HUES64 (cell line): ENCODE data around the gene ZNF740.
"Not testable (repeated sequence)": the region's sequence is repeated elsewhere in the genome, so short reads cannot be mapped to it uniquely, and the experiment has no call there.

Experiments used
- H3K27ac ChIP-seq: 2 replicates; pipeline ENCODE4 v1.7.0; 2013; ENCODE audit warnings: low read depth, low read length, inconsistent platforms
- H3K27me3 ChIP-seq: 2 replicates; pipeline ENCODE4 v1.6.1; 2013; ENCODE audit warnings: mild to moderate bottlenecking, low read length; ENCODE audit not compliant: insufficient read depth
- H3K36me3 ChIP-seq: 2 replicates; pipeline ENCODE4 v1.6.1; 2013; ENCODE audit warnings: mild to moderate bottlenecking, low read length; ENCODE audit not compliant: insufficient read depth
- H3K4me1 ChIP-seq: 2 replicates; pipeline ENCODE4 v1.6.1; 2013; ENCODE audit warnings: mild to moderate bottlenecking, low read length, moderate library complexity; ENCODE audit not compliant: insufficient read depth
- H3K4me3 ChIP-seq: 2 replicates; pipeline ENCODE4 v1.5.1; 2013; ENCODE audit warnings: mild to moderate bottlenecking, low read length, moderate library complexity
- H3K9ac ChIP-seq: 2 replicates; pipeline ENCODE4 v1.6.1; 2013; ENCODE audit warnings: mild to moderate bottlenecking, low read depth, low read length
- H3K9me3 ChIP-seq: 2 replicates; pipeline ENCODE4 v1.6.1; 2013; ENCODE audit warnings: low read depth, low read length; ENCODE audit not compliant: insufficient read depth
- WGBS: fragments of 150-250, 120-280 bp; methylation state at CpG from one replicate; pipeline ENCODE4 v1.1.7; 2013; ENCODE audit warnings: missing lambda C conversion rate; 5-methylcytosine and 5-hydroxymethylcytosine counted together

ZNF740 gene

DNA sequence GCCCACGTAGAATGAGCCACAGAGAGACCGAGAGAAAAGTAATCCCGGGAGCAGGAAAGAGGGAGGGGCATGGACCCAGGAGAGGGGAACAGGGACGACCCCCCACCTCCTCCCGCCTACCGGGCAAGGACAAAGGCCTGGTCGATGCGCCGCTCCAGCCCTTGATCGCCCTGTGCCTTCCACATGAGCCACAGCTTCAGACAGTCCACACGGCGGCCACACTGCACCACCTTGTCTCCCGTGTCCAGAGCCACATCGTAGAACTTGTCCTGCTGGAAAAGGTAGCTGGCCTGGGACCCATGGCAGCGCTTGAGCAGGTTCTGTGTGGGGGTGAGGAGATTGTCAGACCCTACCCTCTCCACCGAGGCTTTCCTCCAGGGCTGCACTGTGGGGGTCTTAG is 20.5 kb upstream of the ZNF740 start:
- WGBS, result 78% methylated on average over 16 of the region's 16 CpGs
- H3K27ac ChIP-seq, result no peak overlapping the region
- H3K4me1 ChIP-seq, result no peaks in the 10 kb centered on the region
- no peak overlapping the region for H3K9ac ChIP-seq
- H3K36me3 ChIP-seq, result no peaks in the 10 kb centered on the region
- peaks cover 19% of the 10 kb centered on the region for H3K27me3 ChIP-seq
- no peak overlapping the region for H3K4me3 ChIP-seq
- H3K9me3 ChIP-seq, result no peaks in the 10 kb centered on the region

DNA sequence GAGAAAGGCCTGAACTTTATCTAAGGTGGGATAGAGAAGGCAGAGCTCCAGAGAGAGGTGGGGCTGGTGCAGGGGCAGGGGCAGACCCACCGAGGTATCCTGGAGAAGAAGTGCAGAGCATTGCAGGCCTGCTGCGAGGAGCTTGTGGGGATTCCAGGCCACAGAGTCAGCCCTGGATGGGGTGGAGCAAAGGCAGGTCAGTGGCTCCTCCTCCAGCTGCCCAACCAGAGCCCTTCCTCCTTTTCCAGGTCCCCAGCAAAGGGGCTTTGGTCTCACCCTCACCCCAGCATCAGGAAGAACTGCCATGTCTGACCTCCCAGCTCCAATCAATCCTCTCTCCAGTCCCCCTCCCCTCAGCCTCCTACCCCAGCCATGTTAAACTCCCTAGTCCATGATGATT is 19.8 kb upstream of the ZNF740 start:
- Histone ChIP-seq H3K36me3 (no peaks in the 10 kb centered on the region), H3K27me3 (peaks cover 19% of the 10 kb centered on the region), H3K9me3 (no peaks in the 10 kb centered on the region), H3K4me3 (no peak overlapping the region), H3K27ac (no peak overlapping the region), H3K9ac (no peak overlapping the region), H3K4me1 (no peaks in the 10 kb centered on the region)
- WGBS, result 62% methylated on average over 2 of the region's 2 CpGs

DNA sequence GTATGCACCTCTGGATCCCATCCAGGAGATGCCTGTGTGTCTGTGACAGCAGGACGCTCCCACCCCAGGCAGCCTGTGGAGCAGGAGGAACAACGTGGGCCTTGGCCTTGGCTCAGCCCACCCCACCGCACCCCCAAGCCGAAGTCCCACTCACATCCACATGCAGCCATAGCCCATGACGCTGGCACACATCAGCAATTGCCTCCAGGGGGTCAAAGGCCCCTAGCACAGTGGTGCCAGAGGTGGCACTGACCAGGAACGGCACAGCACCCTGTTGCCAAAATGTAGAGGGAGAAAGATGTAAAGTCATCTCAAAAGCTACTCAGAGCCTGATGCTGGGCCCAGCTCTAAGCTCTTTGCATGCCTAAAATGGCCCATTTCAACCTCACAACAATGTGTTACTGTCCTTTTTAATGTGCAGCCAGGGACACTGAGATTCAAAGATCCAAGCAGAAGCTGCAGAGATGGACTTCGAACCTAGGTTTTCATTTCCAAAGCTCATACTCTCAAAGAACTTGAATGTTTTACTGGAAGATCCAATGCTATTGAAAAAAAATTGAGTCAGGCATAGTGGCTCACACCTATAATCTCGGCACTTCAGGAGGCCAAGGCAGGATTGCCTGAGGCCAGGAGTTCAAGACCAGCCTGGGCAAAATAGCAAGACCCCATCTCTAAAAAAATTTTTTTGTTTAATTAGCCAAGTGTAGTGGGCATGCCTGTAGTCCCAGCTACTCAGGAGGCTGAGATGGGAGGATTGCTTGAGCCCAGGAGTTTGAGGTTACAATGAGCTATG is 19.2 kb upstream of the ZNF740 start:
- peaks cover 19% of the 10 kb centered on the region for H3K27me3 ChIP-seq
- 90% methylated on average over 8 of the region's 8 CpGs for WGBS
- H3K9ac ChIP-seq, result no peak overlapping the region
- no peaks in the 10 kb centered on the region for H3K9me3 ChIP-seq
- no peaks in the 10 kb centered on the region for H3K36me3 ChIP-seq
- H3K4me1 ChIP-seq, result no peaks in the 10 kb centered on the region
- H3K27ac ChIP-seq, result no peak overlapping the region
- no peak overlapping the region for H3K4me3 ChIP-seq

GRCh38 chr12:53163008-53163407 is 17.5 kb upstream of the ZNF740 start:
- not testable (repeated sequence) for H3K36me3 ChIP-seq, H3K9ac ChIP-seq, H3K27ac ChIP-seq, H3K9me3 ChIP-seq, H3K4me1 ChIP-seq, H3K4me3 ChIP-seq
- H3K27me3 ChIP-seq, result peaks cover 22% of the 10 kb centered on the region
- 87% methylated on average over 2 of the region's 2 CpGs for WGBS

DNA sequence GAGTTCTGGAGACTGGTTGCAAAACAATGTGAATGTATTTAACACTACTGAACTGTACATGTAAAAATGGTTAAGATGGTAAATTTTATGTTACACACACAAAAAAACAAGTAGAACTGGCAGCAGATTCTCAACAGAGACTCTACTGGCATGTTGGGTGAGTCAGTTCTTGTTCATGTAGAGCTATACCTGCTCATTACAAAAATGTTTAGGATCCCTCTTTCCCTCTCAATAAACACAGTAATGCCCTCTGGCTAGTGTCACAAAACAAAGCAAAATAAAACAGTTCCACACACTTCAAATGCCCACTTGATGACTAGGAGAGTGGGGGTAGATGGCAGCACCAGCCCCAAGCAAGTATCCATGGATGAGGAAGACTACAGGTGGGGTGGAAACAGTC is 13.7 kb upstream of the ZNF740 start:
- Histone ChIP-seq H3K36me3 (no peaks in the 10 kb centered on the region), H3K27ac (no peak overlapping the region), H3K9me3 (no peaks in the 10 kb centered on the region), H3K9ac (no peak overlapping the region), H3K27me3 (peaks cover 24% of the 10 kb centered on the region), H3K4me3 (no peak overlapping the region), H3K4me1 (no peaks in the 10 kb centered on the region)

DNA sequence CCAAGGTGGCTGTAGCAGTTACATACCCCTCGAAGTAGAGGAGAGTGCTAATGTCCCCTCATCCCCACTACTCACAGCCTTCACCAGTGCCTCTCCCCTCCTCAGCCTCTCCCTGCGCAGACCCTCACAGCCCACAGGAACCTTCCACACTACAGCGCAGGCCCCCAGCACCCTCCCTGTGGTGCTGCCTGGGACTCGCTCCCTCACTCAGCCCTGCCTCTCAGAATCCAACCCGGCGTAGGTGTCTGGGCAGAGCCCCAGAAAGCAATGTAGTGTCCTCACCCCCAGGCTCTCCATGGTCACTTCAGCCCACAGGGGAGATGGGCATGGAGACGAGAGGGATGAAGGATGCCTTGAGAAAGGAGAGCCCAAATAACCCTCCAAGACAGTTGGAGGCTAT is 10.9 kb upstream of the ZNF740 start:
- H3K27me3 ChIP-seq, result peaks cover 52% of the 10 kb centered on the region

GRCh38 chr12:53170215-53170614 is 10.3 kb upstream of the ZNF740 start:
- Histone ChIP-seq H3K4me1 (no peaks in the 10 kb centered on the region), H3K36me3 (no peaks in the 10 kb centered on the region), H3K27ac (no peak overlapping the region), H3K4me3 (no peak overlapping the region), H3K9ac (no peak overlapping the region), H3K9me3 (no peaks in the 10 kb centered on the region), H3K27me3 (peaks cover 54% of the 10 kb centered on the region)
- WGBS, result 85% methylated on average over 8 of the region's 8 CpGs

More for the DNA sequence above, 10.9 kb upstream of the ZNF740 start:
- 90% methylated on average over 7 of the region's 7 CpGs for WGBS
- no peaks in the 10 kb centered on the region for H3K9me3 ChIP-seq
- no peak overlapping the region for H3K27ac ChIP-seq
- no peak overlapping the region for H3K9ac ChIP-seq
- H3K36me3 ChIP-seq, result no peaks in the 10 kb centered on the region
- H3K4me1 ChIP-seq, result no peaks in the 10 kb centered on the region
- H3K4me3 ChIP-seq, result no peak overlapping the region

DNA sequence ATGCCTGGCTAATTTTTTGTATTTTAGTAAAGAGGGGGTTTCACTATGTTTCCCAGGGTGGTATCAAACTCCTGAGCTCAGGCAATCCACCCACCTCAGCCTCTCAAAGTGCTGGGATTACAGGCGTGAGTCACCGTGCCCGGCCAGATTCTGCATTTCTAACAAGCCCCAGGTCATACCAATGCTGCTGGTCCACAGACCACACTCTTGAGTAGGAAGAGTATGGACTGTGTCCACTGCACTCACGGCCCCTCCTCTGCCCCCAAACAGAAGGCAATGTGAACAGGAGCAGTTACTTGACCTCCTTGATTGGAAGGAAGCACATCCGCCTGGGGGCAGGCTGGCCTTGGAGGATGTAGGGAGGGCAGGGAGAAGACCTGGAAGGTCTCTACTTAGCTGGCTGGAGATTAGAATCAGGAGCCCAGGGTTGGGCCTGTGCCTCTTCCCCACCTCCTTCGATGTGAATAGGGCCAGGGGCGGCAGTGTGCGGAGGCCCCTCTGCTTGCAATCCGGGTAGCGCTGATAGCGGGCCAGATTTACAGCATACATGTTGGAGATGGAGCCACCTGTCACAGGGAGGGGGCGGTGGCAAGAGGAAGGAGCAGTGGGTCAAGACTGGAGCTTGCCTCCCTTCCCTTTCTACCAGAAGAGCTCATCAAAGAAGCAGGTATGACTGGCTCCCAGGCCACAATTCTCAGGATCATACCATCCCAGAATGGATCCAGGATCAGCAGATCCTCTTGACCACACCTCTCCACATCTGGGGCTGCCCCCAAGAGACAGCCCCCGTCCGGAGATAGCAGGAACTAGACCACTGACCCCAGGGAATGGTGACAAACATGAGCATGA is 9.4 kb upstream of the ZNF740 start:
- no peaks in the 10 kb centered on the region for H3K36me3 ChIP-seq
- no peak overlapping the region for H3K9ac ChIP-seq
- H3K9me3 ChIP-seq, result no peaks in the 10 kb centered on the region
- H3K4me3 ChIP-seq, result no peak overlapping the region
- H3K4me1 ChIP-seq, result peaks cover 7% of the 10 kb centered on the region
- H3K27ac ChIP-seq, result no peak overlapping the region
- 90% methylated on average over 14 of the region's 14 CpGs for WGBS
- peaks cover 62% of the 10 kb centered on the region for H3K27me3 ChIP-seq

DNA sequence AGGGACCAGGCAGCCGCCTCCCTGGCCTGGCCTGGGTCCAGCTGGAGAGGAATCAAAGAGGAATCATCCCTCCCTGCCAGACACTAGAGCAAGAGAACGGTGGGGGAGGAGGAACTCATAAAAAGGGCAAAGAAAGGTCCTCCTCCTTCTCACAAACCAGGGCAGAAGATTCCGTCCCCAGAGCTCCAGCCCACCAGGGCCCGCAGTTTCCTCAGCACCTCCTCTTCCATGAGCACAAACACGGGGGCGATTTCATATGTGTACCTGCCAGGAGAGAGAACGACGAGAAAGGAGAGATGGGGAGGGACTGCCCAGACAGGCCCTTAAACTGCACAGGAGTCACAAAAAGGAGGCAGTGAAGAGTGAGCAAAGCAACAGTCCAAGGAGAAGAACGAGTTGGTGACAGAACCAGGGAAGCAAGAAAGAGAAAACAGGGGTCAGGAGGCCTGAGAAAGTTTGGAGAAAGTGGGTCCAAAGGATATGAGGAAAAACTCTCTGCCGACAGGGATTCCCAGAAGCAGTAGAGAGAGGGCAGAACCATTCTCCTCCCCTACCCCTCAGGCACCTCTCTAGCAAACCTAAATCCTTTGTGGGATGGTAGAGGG is 8.7 kb upstream of the ZNF740 start:
- peaks cover 68% of the 10 kb centered on the region for H3K27me3 ChIP-seq
- no peak overlapping the region for H3K9ac ChIP-seq
- peaks cover 7% of the 10 kb centered on the region for H3K4me1 ChIP-seq
- no peak overlapping the region for H3K4me3 ChIP-seq
- no peak overlapping the region for H3K27ac ChIP-seq
- H3K9me3 ChIP-seq, result no peaks in the 10 kb centered on the region
- no peaks in the 10 kb centered on the region for H3K36me3 ChIP-seq
- WGBS, result 84% methylated on average over 9 of the region's 10 CpGs

DNA sequence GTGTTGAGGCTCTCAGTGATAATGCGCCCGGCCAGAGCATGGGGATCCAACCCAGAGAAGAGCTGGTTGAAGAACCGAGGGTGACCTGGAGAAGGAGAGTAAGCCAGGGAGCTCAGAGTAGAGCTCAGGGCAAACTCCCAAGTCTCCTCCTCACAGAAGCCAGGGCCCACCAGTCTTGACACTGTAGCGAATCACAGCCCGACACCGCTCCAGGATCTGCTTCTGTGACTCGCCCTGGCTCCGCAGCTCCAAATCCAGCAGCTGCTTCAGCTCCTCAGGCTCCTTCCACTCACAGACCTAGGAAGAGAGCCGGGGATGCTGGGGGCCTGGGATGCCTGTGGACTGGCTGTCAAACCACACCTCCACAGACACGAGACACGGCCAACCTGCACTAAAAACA is 8.2 kb upstream of the ZNF740 start:
- Histone ChIP-seq H3K27me3 (peaks cover 72% of the 10 kb centered on the region), H3K4me3 (no peak overlapping the region), H3K9me3 (no peaks in the 10 kb centered on the region), H3K27ac (no peak overlapping the region), H3K36me3 (no peaks in the 10 kb centered on the region), H3K9ac (no peak overlapping the region), H3K4me1 (peaks cover 7% of the 10 kb centered on the region)
- 90% methylated on average over 11 of the region's 11 CpGs for WGBS

DNA sequence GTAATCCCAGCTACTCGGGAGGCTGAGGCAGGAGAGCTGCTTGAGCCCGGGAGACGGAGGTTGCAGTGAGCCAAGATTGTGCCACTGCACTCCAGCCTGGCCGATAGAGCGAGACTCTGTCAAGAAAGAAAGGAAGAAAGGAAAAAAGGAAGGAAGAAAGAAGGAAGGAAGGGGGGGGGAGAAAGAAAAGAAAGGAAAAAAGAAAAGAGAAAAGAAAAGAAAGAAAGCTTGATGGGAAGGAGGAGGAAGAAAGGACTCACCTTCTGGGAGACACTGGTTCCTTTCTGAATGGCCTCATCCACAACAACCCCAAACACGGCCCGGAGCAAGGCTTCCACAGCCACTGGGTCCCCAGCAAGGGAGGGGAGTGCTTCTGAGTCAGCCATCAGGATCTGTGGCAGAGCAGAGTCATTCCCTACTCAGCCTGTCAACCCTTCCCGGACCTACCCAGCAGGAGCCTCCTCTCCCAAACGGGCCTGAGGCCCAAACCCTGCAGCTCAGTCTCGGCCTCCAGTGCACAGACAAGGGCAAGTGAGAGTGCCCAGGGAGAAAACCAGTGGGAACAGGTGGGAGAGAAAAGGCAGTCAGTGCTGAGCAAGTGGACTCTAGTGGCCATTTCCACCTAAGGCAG is 7.3 kb upstream of the ZNF740 start:
- H3K27ac ChIP-seq, result no peak overlapping the region
- H3K9me3 ChIP-seq, result no peaks in the 10 kb centered on the region
- WGBS, result 77% methylated on average over 10 of the region's 10 CpGs
- H3K9ac ChIP-seq, result no peak overlapping the region
- no peak overlapping the region for H3K4me3 ChIP-seq
- no peaks in the 10 kb centered on the region for H3K36me3 ChIP-seq
- peaks cover 80% of the 10 kb centered on the region for H3K27me3 ChIP-seq
- H3K4me1 ChIP-seq, result peaks cover 7% of the 10 kb centered on the region
